Measurements from ENCODE around the gene RPS19.

GRCh38 chr19:41870401-41870873 is 10.4 kb downstream of the RPS19 start:
- TF ChIP-seq, protein P1, sequence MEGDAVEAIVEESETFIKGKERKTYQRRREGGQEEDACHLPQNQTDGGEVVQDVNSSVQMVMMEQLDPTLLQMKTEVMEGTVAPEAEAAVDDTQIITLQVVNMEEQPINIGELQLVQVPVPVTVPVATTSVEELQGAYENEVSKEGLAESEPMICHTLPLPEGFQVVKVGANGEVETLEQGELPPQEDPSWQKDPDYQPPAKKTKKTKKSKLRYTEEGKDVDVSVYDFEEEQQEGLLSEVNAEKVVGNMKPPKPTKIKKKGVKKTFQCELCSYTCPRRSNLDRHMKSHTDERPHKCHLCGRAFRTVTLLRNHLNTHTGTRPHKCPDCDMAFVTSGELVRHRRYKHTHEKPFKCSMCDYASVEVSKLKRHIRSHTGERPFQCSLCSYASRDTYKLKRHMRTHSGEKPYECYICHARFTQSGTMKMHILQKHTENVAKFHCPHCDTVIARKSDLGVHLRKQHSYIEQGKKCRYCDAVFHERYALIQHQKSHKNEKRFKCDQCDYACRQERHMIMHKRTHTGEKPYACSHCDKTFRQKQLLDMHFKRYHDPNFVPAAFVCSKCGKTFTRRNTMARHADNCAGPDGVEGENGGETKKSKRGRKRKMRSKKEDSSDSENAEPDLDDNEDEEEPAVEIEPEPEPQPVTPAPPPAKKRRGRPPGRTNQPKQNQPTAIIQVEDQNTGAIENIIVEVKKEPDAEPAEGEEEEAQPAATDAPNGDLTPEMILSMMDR (IDR thresholded peaks at IDR 0.05): no peak
- TF ChIP-seq POLR2A (IDR thresholded peaks at IDR 0.05): no peak
- no peak for TF ChIP-seq EP300 (IDR thresholded peaks at IDR 0.05)
